ENCODE measurements around the gene SEPTIN7.

Gene SEPTIN7

GRCh38 chr7:35771776-35772175, 29.1 kb upstream of the SEPTIN7 start:
- DNase-seq (ENCODE audit: low spot score) = no peak
- CTCF ChIA-PET = no interaction called here
- no peak overlapping the region for H3K27ac ChIP-seq
- POLR2A ChIA-PET (ENCODE audit: low non-redundant PET) = no interaction called here
- TF ChIP-seq CTCF (conservative IDR thresholded peaks at IDR 0.05; ENCODE audit: low read depth) = no peak

GRCh38 chr7:35773994-35774393, 26.9 kb upstream of the SEPTIN7 start:
- no peak for DNase-seq (ENCODE audit: low spot score)
- TF ChIP-seq CTCF (conservative IDR thresholded peaks at IDR 0.05; ENCODE audit: low read depth) = no peak
- POLR2A ChIA-PET (ENCODE audit: low non-redundant PET) = no interaction called here
- H3K27ac ChIP-seq = no peak overlapping the region
- CTCF ChIA-PET = no interaction called here

DNA sequence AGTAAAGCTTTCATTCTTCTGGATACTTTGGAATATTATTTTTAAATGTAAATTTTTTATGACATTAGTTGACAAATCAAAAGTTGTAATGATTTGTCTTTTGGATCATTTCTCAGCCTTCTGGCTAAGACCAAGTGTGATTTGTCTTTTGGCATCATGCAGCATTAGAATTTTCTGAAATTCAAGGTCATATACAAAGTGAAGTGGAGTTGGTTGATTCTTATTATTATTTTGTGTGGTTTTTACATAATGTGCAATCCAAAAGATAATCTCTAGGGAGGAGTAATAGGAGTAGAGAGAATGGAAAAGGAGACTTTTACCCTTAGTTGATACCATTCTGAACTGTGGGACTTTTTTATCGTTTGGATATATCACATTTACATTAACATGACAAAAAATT, 24.2 kb upstream of the SEPTIN7 start:
- ChIA-PET POLR2A (ENCODE audit: low non-redundant PET) (no interaction called here), CTCF (no interaction called here)
- no peak for TF ChIP-seq CTCF (conservative IDR thresholded peaks at IDR 0.05; ENCODE audit: low read depth)
- no peak overlapping the region for H3K27ac ChIP-seq
- DNase-seq (ENCODE audit: low spot score) = no peak

GRCh38 chr7:35777121-35777520, 23.7 kb upstream of the SEPTIN7 start:
- CTCF ChIA-PET = no interaction called here
- POLR2A ChIA-PET (ENCODE audit: low non-redundant PET) = no interaction called here
- H3K27ac ChIP-seq = no peak overlapping the region
- TF ChIP-seq CTCF (conservative IDR thresholded peaks at IDR 0.05; ENCODE audit: low read depth) = no peak
- no peak for DNase-seq (ENCODE audit: low spot score)

- DNase-seq (ENCODE audit: low spot score) = no peak
- ChIA-PET POLR2A (ENCODE audit: low non-redundant PET) (no interaction called here), CTCF (no interaction called here)
- TF ChIP-seq CTCF (conservative IDR thresholded peaks at IDR 0.05; ENCODE audit: low read depth) = no peak
- H3K27ac ChIP-seq = no peak overlapping the region
Measured at GRCh38 chr7:35780070-35780469, 20.8 kb upstream of the SEPTIN7 start.

- H3K27ac ChIP-seq = no peak overlapping the region
- CTCF ChIA-PET = no interaction called here
- DNase-seq (ENCODE audit: low spot score) = no peak
- no peak for TF ChIP-seq CTCF (conservative IDR thresholded peaks at IDR 0.05; ENCODE audit: low read depth)
- POLR2A ChIA-PET (ENCODE audit: low non-redundant PET) = no interaction called here
Measured at GRCh38 chr7:35781200-35781701, 19.6 kb upstream of the SEPTIN7 start.
